Right kidney (tissue), 1 donor: ENCODE results near the gene KDM7A.
"Not testable (repeated sequence)": the region's sequence is repeated elsewhere in the genome, so short reads cannot be mapped to it uniquely, and the experiment has no call there.

Source experiments
- DNase-seq: peaks from one replicate; pipeline ENCODE4 v3.0.0-alpha.2; 2016

The KDM7A gene

DNA sequence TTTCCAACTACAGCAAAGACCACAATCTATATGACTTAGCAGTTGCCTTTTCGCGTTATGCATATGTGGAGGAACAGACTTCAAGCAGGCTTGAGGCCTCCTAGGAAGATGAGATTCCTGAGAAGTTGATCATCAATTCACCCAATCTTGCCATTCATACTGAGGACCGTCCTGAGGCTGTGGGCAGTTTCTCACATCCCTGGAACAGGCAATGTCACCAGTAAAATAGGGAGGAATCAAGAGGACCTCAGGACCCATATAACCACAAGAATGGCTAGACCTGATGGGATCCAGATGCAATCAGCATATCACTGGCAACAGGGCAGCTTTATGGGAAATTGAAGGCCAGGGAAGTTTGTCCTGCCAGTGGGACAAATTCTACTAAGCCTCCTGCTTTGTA, 17.3 kb downstream of the KDM7A start:
- no peak for DNase-seq

DNA sequence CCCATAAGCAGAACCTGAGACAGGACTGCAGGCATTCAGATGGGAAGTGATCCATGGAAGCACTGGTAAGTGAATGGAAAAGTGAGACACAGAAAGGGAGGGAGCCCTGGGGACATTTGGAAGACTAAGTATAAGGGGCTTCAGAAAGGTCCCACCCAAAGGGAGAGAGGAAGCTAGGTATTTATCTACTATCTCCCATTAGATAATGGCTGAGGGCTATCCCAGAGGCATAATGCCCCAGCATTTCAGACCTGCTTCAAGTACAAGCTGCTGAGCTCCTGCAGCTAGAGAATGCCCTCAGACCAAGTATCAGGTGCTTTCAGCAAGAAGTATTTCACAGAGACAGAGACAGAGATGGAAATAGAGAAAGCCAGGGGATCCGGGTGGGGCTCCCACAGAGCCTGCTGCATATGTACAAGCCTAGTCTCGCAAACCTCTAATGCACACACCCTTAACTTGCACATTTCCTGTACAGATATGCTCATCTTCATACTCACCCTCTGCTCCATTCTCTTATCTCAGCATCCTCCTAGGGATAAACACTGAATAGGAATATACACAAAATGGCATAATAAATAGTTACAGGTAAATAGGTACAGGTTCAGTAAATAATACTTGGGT, 20.2 kb downstream of the KDM7A start:
- DNase-seq: no peak

DNA sequence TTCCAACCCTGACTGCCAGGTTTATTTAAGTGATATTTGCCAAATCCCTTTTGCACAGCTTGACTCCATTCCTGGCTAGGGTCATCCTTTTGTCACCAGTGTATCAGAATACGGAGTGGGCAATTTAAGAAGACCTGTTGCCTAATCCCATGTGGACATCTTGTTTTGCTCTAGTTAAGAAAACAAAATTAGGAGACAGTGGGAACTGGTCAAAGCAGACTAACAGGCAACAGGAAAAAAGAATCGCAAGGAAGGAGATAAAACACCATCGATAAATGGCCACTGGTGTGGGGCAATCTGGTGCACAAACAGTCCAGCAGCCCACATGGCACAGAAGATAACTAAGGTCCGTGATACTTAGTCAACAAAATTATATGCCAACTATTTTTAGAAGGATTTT, 21.4 kb downstream of the KDM7A start:
- no peak for DNase-seq

- no peak for DNase-seq
Measured at GRCh38 chr7:140153666-140154161, 23.1 kb downstream of the KDM7A start.

GRCh38 chr7:140146574-140146973, 30.2 kb downstream of the KDM7A start:
- no peak for DNase-seq

DNA sequence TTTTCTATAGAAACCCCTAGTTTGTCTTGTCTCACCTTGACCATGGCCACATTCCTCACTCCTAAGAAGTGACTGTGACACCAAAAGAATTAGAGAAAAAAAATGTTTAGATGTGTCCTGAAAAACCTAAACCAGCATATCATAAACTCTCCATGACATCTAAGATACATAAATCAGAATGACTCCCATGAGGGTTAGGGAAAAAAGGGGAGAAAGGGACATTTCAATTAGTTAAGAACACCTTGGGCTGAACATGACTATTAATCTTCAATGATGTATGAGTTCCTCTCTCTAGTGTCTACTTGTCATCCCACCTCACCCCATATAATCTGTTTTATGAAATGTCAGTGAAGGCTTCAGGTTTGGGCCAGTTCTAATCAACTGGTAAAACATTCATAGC, 31.1 kb downstream of the KDM7A start:
- no peak for DNase-seq

GRCh38 chr7:140144821-140145220, 32.0 kb downstream of the KDM7A start:
- DNase-seq: no peak

DNA sequence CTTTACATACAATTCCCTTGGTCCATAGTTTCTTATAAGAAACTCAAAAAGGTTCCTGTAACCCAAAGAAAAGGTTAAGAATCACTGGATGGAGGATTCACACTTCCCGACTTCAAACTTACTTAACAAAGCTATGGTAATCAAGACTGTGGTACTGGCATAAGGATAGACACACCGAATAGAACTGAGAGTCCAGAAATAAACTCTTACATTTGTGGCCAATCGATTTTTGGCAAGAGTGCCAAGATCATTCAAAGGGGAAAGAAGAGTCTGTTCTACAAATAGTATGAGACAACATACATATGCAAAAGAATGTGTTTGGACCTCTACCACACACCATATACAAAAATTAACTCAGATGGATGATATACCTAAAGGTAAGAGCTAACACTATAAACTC, 32.8 kb downstream of the KDM7A start:
- DNase-seq: no peak

- DNase-seq: no peak
Measured at GRCh38 chr7:140142031-140142430, 34.8 kb downstream of the KDM7A start.

GRCh38 chr7:140141256-140141655, 35.5 kb downstream of the KDM7A start:
- no peak for DNase-seq

DNA sequence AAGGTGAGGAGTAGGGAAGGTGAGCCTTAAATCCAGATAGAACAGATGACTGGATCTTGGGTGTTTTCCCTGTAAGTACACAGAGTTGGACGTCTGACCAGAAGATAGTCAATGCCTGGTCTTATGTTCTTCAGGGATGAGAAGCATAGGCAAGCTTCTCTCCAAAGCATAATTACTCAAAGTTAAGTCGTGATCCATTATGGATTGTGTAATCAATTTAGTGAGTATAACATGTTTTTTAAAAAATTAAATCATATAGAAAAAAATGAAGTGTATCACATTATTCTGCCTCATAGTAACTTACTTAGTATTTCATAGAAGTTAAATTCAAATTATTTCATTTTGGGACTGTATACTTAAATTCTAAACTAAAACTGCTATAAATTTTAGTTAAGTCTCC, 39.7 kb downstream of the KDM7A start:
- DNase-seq: no peak

GRCh38 chr7:140136073-140136472, 40.7 kb downstream of the KDM7A start:
- DNase-seq: no peak

GRCh38 chr7:140134039-140134438, 42.7 kb downstream of the KDM7A start:
- DNase-seq: no peak

GRCh38 chr7:140127360-140128127, 49.2 kb downstream of the KDM7A start:
- DNase-seq: no peak

DNA sequence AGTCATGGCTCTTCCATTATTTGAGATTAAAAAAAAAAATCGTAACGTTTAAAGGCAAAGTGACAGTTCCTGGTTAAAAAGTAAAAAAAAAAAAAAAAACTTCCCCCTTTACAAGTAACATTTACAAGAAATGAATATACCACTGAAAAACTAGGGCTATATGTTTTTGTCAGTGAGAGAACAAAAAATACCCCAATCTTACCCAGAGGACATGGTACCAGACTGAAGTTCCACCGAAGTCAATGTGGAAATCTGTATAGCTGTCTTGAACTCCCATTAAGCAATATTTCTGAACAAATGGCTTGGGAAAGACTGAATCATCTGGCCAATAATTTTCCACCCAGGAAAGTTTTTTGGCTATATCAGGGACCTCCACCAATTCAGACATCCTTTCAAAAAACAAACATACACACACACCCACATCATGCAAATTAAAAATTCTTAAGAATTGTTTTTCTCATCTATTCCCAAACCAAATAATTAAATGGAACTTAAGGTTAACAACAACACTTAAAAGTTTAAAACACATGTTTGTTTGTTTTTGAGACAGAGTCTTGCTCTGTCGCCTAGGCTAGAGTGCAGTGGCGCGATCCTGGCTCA, 50.2 kb downstream of the KDM7A start:
- no peak for DNase-seq

GRCh38 chr7:140122965-140123364, 53.8 kb downstream of the KDM7A start:
- DNase-seq: no peak

DNA sequence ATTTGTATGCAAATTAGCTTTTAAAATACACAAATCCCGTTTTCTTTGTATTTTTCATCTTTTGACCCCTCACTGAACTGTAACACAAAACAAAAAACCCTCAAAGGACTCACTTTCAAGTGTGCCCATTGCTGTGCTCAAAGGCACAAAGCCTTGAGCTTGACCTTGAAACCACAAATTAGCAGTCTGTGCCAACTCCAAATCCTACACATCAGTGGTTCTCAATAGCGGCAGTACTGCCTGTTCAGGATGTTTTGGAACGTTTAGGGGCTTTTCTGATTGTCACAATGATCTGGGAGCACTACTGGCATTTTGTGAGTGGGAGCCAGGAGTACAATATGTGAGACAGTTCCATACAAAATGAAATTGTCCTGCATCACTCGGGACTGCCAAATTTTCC, 55.5 kb downstream of the KDM7A start:
- no peak for DNase-seq

DNA sequence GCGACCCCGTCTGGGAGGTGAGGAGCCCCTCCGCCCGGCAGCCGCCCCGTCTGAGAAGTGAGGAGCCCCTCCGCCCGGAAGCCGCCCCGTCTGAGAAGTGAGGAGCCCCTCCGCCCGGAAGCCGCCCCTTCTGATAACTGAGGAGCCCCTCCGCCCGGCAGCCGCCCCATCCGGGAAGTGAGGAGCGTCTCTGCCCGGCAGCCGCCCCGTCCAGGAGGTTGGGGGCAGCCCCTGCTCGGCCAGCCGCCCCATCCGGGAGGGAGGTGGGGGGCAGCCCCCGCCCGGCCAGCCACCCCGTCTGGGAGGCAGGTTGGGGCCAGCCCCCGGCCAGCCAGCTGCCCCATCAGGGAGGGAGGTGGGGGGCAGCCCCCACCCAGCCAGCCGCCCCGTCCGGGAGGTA, 62.0 kb downstream of the KDM7A start:
- not testable (repeated sequence) for DNase-seq

- not testable (repeated sequence) for DNase-seq
Measured at GRCh38 chr7:140108777-140109176, 68.0 kb downstream of the KDM7A start.

DNA sequence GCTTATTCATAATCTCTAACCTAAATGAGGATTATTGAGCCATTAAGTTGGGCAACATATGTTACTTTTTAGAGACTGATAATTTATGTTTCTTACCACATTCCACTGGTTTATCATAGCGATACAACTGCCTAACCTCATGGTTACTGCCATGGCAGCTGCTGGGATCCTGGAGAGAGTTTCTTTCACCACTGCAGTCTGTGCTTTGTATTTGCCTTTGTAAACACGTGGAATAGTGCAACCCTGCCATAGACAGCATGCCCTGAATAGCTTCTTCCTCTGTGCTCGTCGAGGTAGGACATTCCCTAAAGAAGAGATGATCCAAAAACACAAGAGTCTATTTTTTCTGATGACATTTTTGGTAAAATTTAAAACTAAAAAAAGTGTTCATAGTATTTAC, 80.3 kb downstream of the KDM7A start:
- no peak for DNase-seq

GRCh38 chr7:140093375-140093774, 83.4 kb downstream of the KDM7A start:
- DNase-seq: no peak

GRCh38 chr7:140085447-140085846, 91.3 kb downstream of the KDM7A start:
- no peak for DNase-seq

DNA sequence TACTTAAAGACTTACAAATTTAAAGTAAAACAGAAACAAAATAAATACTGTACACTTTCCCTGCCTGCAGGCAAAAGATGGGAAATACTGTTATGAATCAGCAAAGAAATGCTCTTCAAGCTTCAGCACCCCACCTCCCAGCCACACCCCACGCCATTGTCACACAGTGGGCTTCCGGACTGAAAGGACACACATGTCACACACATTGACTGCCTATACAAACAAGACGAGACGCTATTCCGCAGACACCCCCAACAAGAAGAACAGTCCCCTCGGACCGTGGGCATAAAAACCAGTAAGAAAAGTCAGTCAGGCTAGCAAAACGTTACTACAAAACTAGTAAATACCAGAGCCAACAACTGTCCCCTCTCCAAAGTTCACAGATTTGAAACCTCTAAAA, 91.8 kb downstream of the KDM7A start:
- no peak for DNase-seq
